Adrenal gland (tissue), 12 donors: ENCODE measurements around the gene GPR137C. TPM values are rescaled to one million over a fixed set of nuclear protein-coding genes. Genes with fewer than 3 reads are reported as not detected.

Source experiments
- DNase-seq, 7 donors: peaks; one replicate each; pipeline ENCODE4 v3.0.0-alpha.2; 2019 to 2020
- H3K27ac ChIP-seq, 5 donors: fragments of 200-600 bp; sonication (generic) in 4 of 5; 1 replicate in 3 of 5; 2 replicates in 2 of 5; pipeline versions ENCODE4 v1.5.1 to v1.8.0; 2016 to 2020; ENCODE audit warnings: mild to moderate bottlenecking in 1 of 5
- H3K27me3 ChIP-seq: fragments of 200-600 bp; 2 replicates; pipeline ENCODE4 v1.8.0; 2021
- H3K36me3 ChIP-seq, 2 donors: fragments of 200-600 bp; replicated peaks in 1 of 2; 1 replicate in 1 of 2; 2 replicates in 1 of 2; pipeline versions ENCODE4 v1.5.1 to v1.8.0; 2018 to 2022
- H3K4me1 ChIP-seq, 2 donors: fragments of 200-600 bp; replicated peaks in 1 of 2; 1 replicate in 1 of 2; 2 replicates in 1 of 2; pipeline versions ENCODE4 v1.5.1 to v1.8.0; 2018 to 2021
- H3K4me3 ChIP-seq, 4 donors: fragments of 200-600 bp; sonication (generic) in 3 of 4; one replicate each; pipeline ENCODE4 v1.5.1; 2016 to 2018
- H3K9me3 ChIP-seq, 3 donors: fragments of 200-600 bp; sonication (generic) in 1 of 3; replicated peaks in 1 of 3; 1 replicate in 2 of 3; 2 replicates in 1 of 3; pipeline versions ENCODE4 v1.5.1 to v1.8.0; 2016 to 2021
- POLR2A ChIP-seq, 2 donors: fragments of 450-650 bp; IDR thresholded peaks; one replicate each; pipeline ENCODE4 v1.6.1; 2017; ENCODE audit warnings: antibody characterized with exemption in 2 of 2, mild to moderate bottlenecking in 2 of 2, moderate library complexity in 1 of 2
- WGBS, 4 donors: extraction: QIAGEN DNeasy Blood & Tissue Kit in 2 of 4; methylation state at CpG; one replicate each; pipeline versions ENCODE4 v1.1.5 to v1.1.7; 2013 to 2017; 5-methylcytosine and 5-hydroxymethylcytosine counted together
- intact Hi-C, 2 donors: fragments of 100-400 bp; cut with DNase I; formaldehyde crosslinking; loops; one replicate each; pipeline versions ENCODE4 v1.14.1 to v1.15.0; 2022 to 2023
- polyA plus RNA-seq, 3 donors: library from polyadenylated mRNA; stranded (reverse); fragments of 200-250 nt in 2 of 3; fragments of 350-450 nt in 1 of 3; fragmentation: Illumina TruSeq in 1 of 3; extraction: RNeasy Lipid Tissue Mini Kit (QIAGEN cat#74804) in 1 of 3; gene quantifications; one replicate each; pipeline ENCODE4 v1.2.3, GENCODE V29; 2013 to 2014
- total RNA-seq, 9 donors: library from RNA; depleted of rRNA in 4 of 9; stranded (reverse); fragments of >200 nt in 4 of 9; fragments of 120-200 nt in 1 of 9; fragmentation: NEBNext Ultra II Directional in 1 of 9; extraction: Animal tissue kit (Norgen Biotek cat#: 25700) in 1 of 9; gene quantifications; one replicate each; pipeline versions ENCODE4 v1.1.0 to v1.2.4, GENCODE V29; 2013 to 2023
- TF ChIP-seq, protein P1 (sequence below), 6 experiments: fragments of 450-650 bp in 4 of 6; fragments of 200-600 bp in 2 of 6; sonication (generic) in 1 of 6; IDR thresholded peaks; 1 replicate in 5 of 6; 2 replicates in 1 of 6; pipeline versions ENCODE4 v1.5.1 to v1.8.0; 2016 to 2021; ENCODE audit warnings: antibody characterized with exemption in 6 of 6, mild to moderate bottlenecking in 2 of 6, moderate library complexity in 1 of 6
- donor health status: healthy with polysubstance abuse.
- donor health status: Bipolar disorder and iron deficiency.
- donor health status: DM: yes; HTN: yes; CAD: no.
- donor health status: DM: no; HTN: no; CAD: no.
- donor health status: DM: no; HTN: no; CAD: no.
- donor health status: DM: yes; HTN: yes; CAD: no.

Gene GPR137C
- total and polyA plus RNA-seq, 12 donors: 0.09 to 2.8 (median 0.66) TPM

DNA sequence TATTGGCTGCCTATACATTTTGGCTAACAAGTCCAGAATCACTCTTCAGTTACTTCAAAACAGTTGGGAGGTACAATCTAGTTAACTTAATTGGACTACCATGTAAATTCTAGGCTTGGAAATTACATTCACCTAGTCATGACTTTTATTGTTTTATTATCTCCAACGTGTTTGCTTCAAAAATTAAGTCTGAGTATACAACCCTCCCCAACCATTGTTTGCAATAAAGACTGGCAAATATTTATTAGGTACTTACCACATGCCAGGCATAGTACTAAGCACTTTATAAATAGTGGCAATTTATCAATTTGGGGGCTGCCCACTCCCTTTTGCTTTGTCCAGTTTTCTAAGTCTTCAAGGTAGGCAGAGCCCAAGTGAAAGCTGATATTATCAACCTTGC lies 30.6 kb upstream of the GPR137C start:
- H3K9me3 ChIP-seq: no peaks in the 10 kb centered on the region
- H3K36me3 ChIP-seq: no peaks in the 10 kb centered on the region
- H3K4me1 ChIP-seq: no peaks in the 10 kb centered on the region
- no peak overlapping the region for H3K4me3 ChIP-seq
- H3K27me3 ChIP-seq: no peaks in the 10 kb centered on the region
- H3K27ac ChIP-seq: no peak overlapping the region
- DNase-seq: no peak
- TF ChIP-seq, protein P1, sequence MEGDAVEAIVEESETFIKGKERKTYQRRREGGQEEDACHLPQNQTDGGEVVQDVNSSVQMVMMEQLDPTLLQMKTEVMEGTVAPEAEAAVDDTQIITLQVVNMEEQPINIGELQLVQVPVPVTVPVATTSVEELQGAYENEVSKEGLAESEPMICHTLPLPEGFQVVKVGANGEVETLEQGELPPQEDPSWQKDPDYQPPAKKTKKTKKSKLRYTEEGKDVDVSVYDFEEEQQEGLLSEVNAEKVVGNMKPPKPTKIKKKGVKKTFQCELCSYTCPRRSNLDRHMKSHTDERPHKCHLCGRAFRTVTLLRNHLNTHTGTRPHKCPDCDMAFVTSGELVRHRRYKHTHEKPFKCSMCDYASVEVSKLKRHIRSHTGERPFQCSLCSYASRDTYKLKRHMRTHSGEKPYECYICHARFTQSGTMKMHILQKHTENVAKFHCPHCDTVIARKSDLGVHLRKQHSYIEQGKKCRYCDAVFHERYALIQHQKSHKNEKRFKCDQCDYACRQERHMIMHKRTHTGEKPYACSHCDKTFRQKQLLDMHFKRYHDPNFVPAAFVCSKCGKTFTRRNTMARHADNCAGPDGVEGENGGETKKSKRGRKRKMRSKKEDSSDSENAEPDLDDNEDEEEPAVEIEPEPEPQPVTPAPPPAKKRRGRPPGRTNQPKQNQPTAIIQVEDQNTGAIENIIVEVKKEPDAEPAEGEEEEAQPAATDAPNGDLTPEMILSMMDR (IDR thresholded peaks at IDR 0.05): no peak
- TF ChIP-seq POLR2A (IDR thresholded peaks at IDR 0.05): no peak
- 72 to 95% (median 77%) methylated on average over 1 of the region's 1 CpG for WGBS, 4 donors
- intact Hi-C loops: no loop called here

DNA sequence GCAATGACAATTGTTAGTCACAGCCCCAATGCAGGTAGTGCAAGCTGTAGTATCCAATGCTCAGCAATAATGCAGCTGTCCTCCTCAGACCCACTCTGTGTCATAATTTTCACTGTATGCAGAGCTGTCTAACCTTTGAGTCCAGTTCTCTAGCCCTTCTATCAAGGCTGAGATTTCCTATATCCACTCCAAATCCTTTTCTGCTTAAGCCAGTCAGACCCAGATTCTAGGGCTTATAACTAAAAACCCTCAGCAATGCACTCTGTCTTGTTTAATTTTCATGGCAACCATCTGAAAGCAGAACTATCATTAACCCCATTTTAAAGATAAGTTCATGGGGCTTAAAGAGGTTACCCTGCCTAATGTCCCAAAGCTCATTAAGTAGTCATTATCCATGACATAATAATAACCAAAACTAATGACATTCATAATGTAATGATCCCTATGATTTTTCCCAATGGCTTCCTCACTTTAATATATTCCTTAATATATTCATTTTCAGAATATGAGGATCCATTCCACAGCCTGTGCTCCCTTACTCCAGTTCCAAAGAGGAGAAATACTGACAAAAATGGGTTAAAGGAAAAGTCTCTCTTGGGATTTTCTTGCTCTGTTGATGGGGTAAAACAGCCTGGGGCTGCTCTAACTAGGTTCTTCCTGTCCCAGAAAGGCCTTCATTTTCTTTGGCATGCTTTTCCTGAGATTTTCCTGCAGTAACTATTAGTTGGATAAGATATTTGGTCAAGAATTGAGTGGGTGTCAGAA lies 29.9 kb upstream of the GPR137C start:
- intact Hi-C loops: no loop called here
- Histone ChIP-seq H3K36me3 (no peaks in the 10 kb centered on the region), H3K27ac (no peak overlapping the region), H3K27me3 (no peaks in the 10 kb centered on the region), H3K4me1 (no peaks in the 10 kb centered on the region), H3K4me3 (no peak overlapping the region), H3K9me3 (no peaks in the 10 kb centered on the region)
- TF ChIP-seq, protein P1 (IDR thresholded peaks at IDR 0.05): no peak
- no peak for TF ChIP-seq POLR2A (IDR thresholded peaks at IDR 0.05)
- DNase-seq: no peak

DNA sequence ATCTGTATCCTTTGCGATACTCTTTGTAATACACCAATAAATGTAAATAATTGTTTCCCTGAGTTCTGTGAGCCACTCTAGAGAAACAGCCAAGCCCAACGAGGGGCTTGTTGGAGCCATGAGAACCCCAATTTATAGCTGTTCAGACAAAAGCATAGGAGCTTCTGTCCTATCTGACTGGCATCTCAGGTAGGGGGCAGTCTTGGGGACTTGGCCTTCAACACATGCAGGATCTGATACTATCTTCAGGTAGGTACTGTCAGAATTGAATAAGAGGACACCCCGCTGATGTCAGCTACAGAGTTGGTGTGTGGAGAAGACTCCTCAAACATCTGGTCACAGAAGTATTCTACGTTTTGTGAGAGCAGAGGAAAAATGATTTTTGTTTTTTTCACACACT lies 25.6 kb upstream of the GPR137C start:
- Histone ChIP-seq H3K27ac (no peak overlapping the region), H3K27me3 (no peaks in the 10 kb centered on the region), H3K9me3 (no peaks in the 10 kb centered on the region), H3K36me3 (no peaks in the 10 kb centered on the region), H3K4me1 (no peaks in the 10 kb centered on the region), H3K4me3 (no peak overlapping the region)
- intact Hi-C loops: no loop called here
- 88 to 98% (median 93%) methylated on average over 4 of the region's 4 CpGs for WGBS, 4 donors
- DNase-seq: no peak
- TF ChIP-seq, protein P1 (IDR thresholded peaks at IDR 0.05): no peak
- TF ChIP-seq POLR2A (IDR thresholded peaks at IDR 0.05): no peak

DNA sequence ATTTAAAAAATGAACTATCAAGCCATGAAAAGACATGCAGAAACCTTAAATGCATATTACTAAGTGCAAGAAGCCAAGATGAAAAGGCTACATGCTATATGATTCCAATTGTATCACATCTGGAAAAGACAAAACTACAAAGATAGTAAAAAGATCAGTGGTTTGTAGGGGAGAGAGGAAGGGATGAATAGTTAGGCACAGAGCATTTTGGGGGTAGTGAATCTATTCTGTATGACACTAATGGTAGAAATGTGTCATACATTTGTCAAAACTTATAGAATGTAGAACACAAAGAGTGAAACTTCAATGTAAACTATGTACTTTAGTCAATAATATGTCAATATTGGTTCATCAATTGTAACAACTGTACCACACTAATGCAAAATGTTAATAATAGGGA lies 21.2 kb upstream of the GPR137C start:
- Histone ChIP-seq H3K4me1 (no peaks in the 10 kb centered on the region), H3K27me3 (no peaks in the 10 kb centered on the region), H3K9me3 (no peaks in the 10 kb centered on the region), H3K4me3 (no peak overlapping the region), H3K27ac (no peak overlapping the region), H3K36me3 (no peaks in the 10 kb centered on the region)
- intact Hi-C loops: no loop called here
- TF ChIP-seq POLR2A (IDR thresholded peaks at IDR 0.05): no peak
- TF ChIP-seq, protein P1 (IDR thresholded peaks at IDR 0.05): no peak
- DNase-seq: no peak
